Erythroblast (primary cell): ENCODE measurements around the gene TMEM63A.

Source experiments
- GATA1 ChIP-seq: IDR thresholded peaks from 2 replicates; pipeline ENCODE4 v1.6.1; 2011; ENCODE audit warnings: low read depth, mild to moderate bottlenecking, control low read depth, low read length, moderate library complexity
- POLR2A ChIP-seq: IDR thresholded peaks from 2 replicates; pipeline ENCODE4 v1.6.1; 2011; ENCODE audit warnings: mild to moderate bottlenecking, low read length

- TF ChIP-seq POLR2A (no peak), GATA1 (no peak)
These were observed 24.9 kb downstream of the TMEM63A start for GRCh38 chr1:225857256-225857655.
